C4-2B (cell line): Measurements from ENCODE around the gene PYGL.

Source experiments
- ZFX ChIP-seq: fragments of 450-650 bp; IDR thresholded peaks from 2 replicates; pipeline ENCODE4 v1.6.1; 2017
- TF ChIP-seq, protein P1 (sequence below): fragments of 450-650 bp; conservative IDR thresholded peaks from 2 replicates; pipeline ENCODE4 v1.5.1; 2017; ENCODE audit warnings: mild to moderate bottlenecking

DNA sequence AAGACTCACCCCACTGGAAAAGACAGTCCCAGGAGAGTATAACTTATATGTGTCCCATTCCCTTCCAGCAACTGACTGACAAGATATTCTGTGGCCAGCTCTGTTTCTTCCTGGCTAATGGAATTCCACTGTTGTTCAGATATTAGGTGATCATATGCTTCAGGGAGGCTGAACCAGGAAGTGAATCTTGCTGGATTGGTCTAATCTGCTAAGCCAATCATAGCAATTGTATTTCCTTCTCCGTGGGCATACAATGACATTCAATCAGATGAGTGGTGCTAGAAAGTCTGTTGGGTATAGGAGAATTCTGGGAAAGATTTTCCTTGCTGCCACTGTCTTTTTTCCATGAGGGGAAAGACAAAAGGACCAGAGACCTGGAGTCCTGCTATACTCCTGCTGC is 12.1 kb downstream of the PYGL start:
- TF ChIP-seq, protein P1, sequence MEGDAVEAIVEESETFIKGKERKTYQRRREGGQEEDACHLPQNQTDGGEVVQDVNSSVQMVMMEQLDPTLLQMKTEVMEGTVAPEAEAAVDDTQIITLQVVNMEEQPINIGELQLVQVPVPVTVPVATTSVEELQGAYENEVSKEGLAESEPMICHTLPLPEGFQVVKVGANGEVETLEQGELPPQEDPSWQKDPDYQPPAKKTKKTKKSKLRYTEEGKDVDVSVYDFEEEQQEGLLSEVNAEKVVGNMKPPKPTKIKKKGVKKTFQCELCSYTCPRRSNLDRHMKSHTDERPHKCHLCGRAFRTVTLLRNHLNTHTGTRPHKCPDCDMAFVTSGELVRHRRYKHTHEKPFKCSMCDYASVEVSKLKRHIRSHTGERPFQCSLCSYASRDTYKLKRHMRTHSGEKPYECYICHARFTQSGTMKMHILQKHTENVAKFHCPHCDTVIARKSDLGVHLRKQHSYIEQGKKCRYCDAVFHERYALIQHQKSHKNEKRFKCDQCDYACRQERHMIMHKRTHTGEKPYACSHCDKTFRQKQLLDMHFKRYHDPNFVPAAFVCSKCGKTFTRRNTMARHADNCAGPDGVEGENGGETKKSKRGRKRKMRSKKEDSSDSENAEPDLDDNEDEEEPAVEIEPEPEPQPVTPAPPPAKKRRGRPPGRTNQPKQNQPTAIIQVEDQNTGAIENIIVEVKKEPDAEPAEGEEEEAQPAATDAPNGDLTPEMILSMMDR = no peak
- no peak for TF ChIP-seq ZFX
